ENCODE data around the gene ARL6. TPM values are rescaled to one million over a fixed set of nuclear protein-coding genes. Genes with fewer than 3 reads are reported as not detected.
A peak's percentile ranks its signal among the peaks of the same experiment; 100 is the strongest.

ARL6 gene
- total RNA-seq, 1 donor from 2014 or later, result 9.6 TPM

DNA sequence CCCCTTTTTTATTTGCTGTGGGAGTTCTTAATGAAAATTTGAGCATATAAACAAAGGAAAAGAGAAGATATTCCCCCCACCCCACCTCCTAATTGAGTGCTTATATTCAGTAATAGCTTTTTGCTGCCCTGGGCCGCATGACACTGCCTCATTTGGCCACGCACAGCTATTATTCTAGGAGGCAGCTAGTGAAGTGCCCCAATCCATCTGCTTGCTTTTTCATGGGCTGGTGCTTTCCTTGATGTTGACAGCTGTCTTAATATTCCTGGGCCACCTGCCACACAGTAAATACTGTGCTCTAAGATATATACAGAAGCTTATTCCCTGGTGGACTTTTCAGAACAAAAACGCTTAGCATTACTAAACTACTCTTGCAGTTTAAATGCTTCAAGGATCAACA lies 53.4 kb downstream of the ARL6 start:
- Mint-ChIP-seq H3K4me3 (ENCODE audit: unreplicated experiment) (peak overlapping the region; percentile 77), H3K4me1 (ENCODE audit: low read depth, unreplicated experiment) (peaks cover 35% of the 10 kb centered on the region), H3K36me3 (ENCODE audit: unreplicated experiment) (peaks cover 5% of the 10 kb centered on the region), H3K27me3 (ENCODE audit: unreplicated experiment) (peaks cover 9% of the 10 kb centered on the region), H3K27ac (ENCODE audit: unreplicated experiment) (peak overlapping the region; percentile 99), H3K9me3 (ENCODE audit: unreplicated experiment) (peaks cover 16% of the 10 kb centered on the region)
- DNase-seq, result peak; percentile 59
- TF ChIP-seq, protein P1, sequence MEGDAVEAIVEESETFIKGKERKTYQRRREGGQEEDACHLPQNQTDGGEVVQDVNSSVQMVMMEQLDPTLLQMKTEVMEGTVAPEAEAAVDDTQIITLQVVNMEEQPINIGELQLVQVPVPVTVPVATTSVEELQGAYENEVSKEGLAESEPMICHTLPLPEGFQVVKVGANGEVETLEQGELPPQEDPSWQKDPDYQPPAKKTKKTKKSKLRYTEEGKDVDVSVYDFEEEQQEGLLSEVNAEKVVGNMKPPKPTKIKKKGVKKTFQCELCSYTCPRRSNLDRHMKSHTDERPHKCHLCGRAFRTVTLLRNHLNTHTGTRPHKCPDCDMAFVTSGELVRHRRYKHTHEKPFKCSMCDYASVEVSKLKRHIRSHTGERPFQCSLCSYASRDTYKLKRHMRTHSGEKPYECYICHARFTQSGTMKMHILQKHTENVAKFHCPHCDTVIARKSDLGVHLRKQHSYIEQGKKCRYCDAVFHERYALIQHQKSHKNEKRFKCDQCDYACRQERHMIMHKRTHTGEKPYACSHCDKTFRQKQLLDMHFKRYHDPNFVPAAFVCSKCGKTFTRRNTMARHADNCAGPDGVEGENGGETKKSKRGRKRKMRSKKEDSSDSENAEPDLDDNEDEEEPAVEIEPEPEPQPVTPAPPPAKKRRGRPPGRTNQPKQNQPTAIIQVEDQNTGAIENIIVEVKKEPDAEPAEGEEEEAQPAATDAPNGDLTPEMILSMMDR (IDR thresholded peaks at IDR 0.05; ENCODE audit: partially characterized antibody, unreplicated experiment), result no peak

DNA sequence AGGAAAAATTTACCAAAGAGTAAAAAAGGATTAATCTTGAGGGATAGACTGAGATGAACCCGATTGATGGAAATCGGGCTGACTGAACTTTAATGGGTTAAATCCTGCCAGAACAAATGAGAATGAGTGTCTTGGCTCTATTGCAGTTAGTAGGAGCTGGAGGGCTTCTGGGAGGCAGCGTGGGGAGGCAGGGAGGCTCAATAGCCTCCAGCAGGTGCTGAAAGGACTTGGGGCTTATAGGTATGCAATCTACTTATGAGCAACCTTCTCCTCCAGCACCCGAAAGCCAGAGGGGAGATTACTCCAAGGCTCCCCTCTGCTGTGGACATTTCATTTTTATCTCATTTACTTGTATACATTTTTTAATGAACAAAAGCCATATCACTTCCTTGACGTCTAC lies 56.2 kb downstream of the ARL6 start:
- TF ChIP-seq, protein P1 (IDR thresholded peaks at IDR 0.05; ENCODE audit: partially characterized antibody, unreplicated experiment), result no peak
- H3K27ac Mint-ChIP-seq (ENCODE audit: unreplicated experiment), result peak overlapping the region; percentile 81
- H3K36me3 Mint-ChIP-seq (ENCODE audit: unreplicated experiment), result peaks cover 8% of the 10 kb centered on the region
- peaks cover 23% of the 10 kb centered on the region for H3K9me3 Mint-ChIP-seq (ENCODE audit: unreplicated experiment)
- peaks cover 46% of the 10 kb centered on the region for H3K4me1 Mint-ChIP-seq (ENCODE audit: low read depth, unreplicated experiment)
- DNase-seq, result no peak
- peak overlapping the region; percentile 88 for H3K4me3 Mint-ChIP-seq (ENCODE audit: unreplicated experiment)
- H3K27me3 Mint-ChIP-seq (ENCODE audit: unreplicated experiment), result peaks cover 13% of the 10 kb centered on the region

DNA sequence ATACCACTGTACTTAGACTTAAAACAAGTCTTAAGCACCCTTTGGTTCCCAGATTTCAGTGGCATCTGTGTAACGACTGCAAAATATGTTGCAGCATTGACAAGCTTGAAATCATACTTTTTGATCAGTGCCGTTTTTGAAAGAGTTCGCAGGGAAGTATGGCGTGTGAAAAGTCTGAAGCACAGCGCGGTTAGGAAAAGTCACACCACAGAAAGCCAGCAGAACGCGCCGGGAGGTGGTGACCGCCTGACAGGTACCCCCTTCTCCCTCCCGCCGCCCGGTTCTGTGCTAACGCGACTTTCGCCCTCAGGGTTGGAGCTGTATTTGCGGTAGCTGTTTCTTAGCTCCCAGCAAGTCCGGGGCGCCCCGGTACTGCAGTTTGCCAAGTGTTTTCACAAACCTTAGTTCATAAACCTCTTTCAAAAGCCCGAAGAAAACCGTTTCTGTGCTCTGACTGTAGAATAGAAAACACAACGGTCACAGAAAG lies 56.8 kb downstream of the ARL6 start:
- DNase-seq, result peak; percentile 48
- peak overlapping the region; percentile 81 for H3K27ac Mint-ChIP-seq (ENCODE audit: unreplicated experiment)
- peaks cover 23% of the 10 kb centered on the region for H3K9me3 Mint-ChIP-seq (ENCODE audit: unreplicated experiment)
- H3K4me1 Mint-ChIP-seq (ENCODE audit: low read depth, unreplicated experiment), result peaks cover 43% of the 10 kb centered on the region
- peaks cover 8% of the 10 kb centered on the region for H3K36me3 Mint-ChIP-seq (ENCODE audit: unreplicated experiment)
- TF ChIP-seq, protein P1 (IDR thresholded peaks at IDR 0.05; ENCODE audit: partially characterized antibody, unreplicated experiment), result no peak
- H3K27me3 Mint-ChIP-seq (ENCODE audit: unreplicated experiment), result peaks cover 13% of the 10 kb centered on the region
- H3K4me3 Mint-ChIP-seq (ENCODE audit: unreplicated experiment), result peak overlapping the region; percentile 88

DNA sequence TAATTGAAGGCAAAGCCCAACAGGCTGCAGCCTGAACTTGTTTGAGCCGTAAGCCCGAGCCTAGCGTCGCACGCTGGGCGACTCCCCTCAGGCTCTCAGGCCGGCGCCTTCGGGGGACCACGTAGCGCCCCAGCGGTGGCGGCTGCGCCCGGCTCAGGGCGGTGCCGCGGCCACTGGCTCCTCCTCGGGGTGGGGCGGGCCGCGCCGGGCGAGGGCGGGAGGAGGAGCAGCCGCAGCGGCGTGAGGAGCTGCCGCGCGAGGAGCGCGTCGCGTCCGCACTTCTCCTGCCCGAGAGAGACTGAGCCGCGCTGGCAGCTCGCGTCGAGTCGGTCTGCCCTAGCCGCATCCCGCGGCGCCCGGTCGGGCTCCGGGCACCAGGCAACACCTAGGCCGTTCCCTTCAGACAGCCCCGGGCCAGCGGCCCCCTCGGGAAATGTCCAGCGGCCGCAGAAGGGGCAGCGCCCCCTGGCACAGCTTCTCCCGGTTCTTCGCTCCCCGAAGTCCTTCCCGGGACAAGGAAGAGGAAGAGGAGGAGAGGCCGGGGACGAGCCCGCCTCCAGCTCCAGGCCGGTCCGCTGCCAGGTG lies 57.3 kb downstream of the ARL6 start, which contains the start of gene CRYBG3:
Gene CRYBG3, plus strand, starts transcription at position 238 of the 585 bp plus-strand sequence. Its CDS starts 196 bp downstream, at position 434.
- peaks cover 8% of the 10 kb centered on the region for H3K36me3 Mint-ChIP-seq (ENCODE audit: unreplicated experiment)
- peaks cover 23% of the 10 kb centered on the region for H3K9me3 Mint-ChIP-seq (ENCODE audit: unreplicated experiment)
- peak within 1 kb of the TSS; percentile 88 for H3K27ac Mint-ChIP-seq (ENCODE audit: unreplicated experiment)
- peak within 1 kb of the TSS; percentile 100 for H3K4me3 Mint-ChIP-seq (ENCODE audit: unreplicated experiment)
- peak; percentile 91 for DNase-seq
- peaks cover 42% of the 10 kb centered on the region for H3K4me1 Mint-ChIP-seq (ENCODE audit: low read depth, unreplicated experiment)
- H3K27me3 Mint-ChIP-seq (ENCODE audit: unreplicated experiment), result peaks cover 13% of the 10 kb centered on the region
- TF ChIP-seq, protein P1 (IDR thresholded peaks at IDR 0.05; ENCODE audit: partially characterized antibody, unreplicated experiment), result no peak

DNA sequence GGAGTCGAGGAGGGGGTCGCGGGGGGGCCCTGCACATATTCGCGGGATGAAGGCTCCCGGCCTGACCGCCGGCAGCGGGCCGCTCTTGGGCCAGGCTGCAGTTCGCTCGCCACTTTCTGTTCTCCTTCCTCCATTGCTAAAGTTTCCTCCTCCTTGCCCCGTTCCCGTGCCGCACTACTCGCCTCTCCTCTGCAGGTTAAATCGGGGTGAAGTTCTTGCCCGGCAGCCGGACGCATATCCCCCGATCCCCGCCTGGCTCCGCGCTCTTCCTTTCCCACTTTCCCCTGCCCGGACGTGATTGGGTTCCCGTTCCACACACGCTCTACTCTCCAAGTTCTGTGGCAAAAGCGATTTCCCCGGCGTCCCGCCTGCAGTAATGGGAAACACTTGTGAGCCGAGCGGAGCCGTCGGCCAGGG lies 57.8 kb downstream of the ARL6 start:
- Mint-ChIP-seq H3K27me3 (ENCODE audit: unreplicated experiment) (peaks cover 13% of the 10 kb centered on the region), H3K36me3 (ENCODE audit: unreplicated experiment) (peaks cover 8% of the 10 kb centered on the region), H3K4me3 (ENCODE audit: unreplicated experiment) (peak overlapping the region; percentile 100), H3K9me3 (ENCODE audit: unreplicated experiment) (peaks cover 23% of the 10 kb centered on the region), H3K4me1 (ENCODE audit: low read depth, unreplicated experiment) (peaks cover 43% of the 10 kb centered on the region), H3K27ac (ENCODE audit: unreplicated experiment) (peak overlapping the region; percentile 88)
- TF ChIP-seq, protein P1 (IDR thresholded peaks at IDR 0.05; ENCODE audit: partially characterized antibody, unreplicated experiment), result no peak
- peak; percentile 46 for DNase-seq

Measured in glutamatergic neuron (in vitro differentiated cells).